Thoracic aorta (tissue), 2 donors: ENCODE measurements around the gene MAST2. TPM values are rescaled to one million over a fixed set of nuclear protein-coding genes. Genes with fewer than 3 reads are reported as not detected.

ENCODE experiments used
- ATAC-seq: fragments of 150-250 bp; one replicate; pipeline ENCODE4 v1.8.0; 2017; ENCODE audit warnings: low read depth; ENCODE audit not compliant: insufficient number of reproducible peaks, low FRiP score
- DNase-seq: peaks from one replicate; pipeline ENCODE4 v3.0.0-alpha.2; 2020; ENCODE audit warnings: low spot score
- H3K27ac ChIP-seq, 2 donors: fragments of 200-600 bp; sonication (generic); 1 replicate in 1 of 2; 2 replicates in 1 of 2; pipeline ENCODE4 v1.5.1; 2016; ENCODE audit warnings: mild to moderate bottlenecking in 2 of 2, moderate library complexity in 2 of 2
- H3K27me3 ChIP-seq: fragments of 200-600 bp; sonication (generic); replicated peaks from 2 replicates; pipeline ENCODE4 v1.6.0; 2016; ENCODE audit warnings: mild to moderate bottlenecking; ENCODE audit not compliant: insufficient read depth
- H3K36me3 ChIP-seq: fragments of 200-600 bp; sonication (generic); one replicate; pipeline ENCODE4 v1.5.1; 2016
- H3K4me1 ChIP-seq, 2 donors: fragments of 200-600 bp; sonication (generic); 1 replicate in 1 of 2; 2 replicates in 1 of 2; pipeline versions ENCODE4 v1.5.1 to v1.6.0; 2016; ENCODE audit warnings: low read depth in 2 of 2, mild to moderate bottlenecking in 1 of 2; ENCODE audit not compliant: control insufficient read depth in 1 of 2
- H3K4me3 ChIP-seq: fragments of 200-600 bp; sonication (generic); 2 replicates; pipeline ENCODE4 v1.5.1; 2016; ENCODE audit warnings: mild to moderate bottlenecking
- H3K9me3 ChIP-seq: fragments of 200-600 bp; sonication (generic); 2 replicates; pipeline ENCODE4 v1.5.1; 2016
- CTCF ChIP-seq: fragments of 200-600 bp; sonication (generic); IDR thresholded peaks from one replicate; pipeline ENCODE4 v1.5.1; 2019; ENCODE audit warnings: antibody characterized with exemption
- total RNA-seq, 2 donors: library from RNA; depleted of rRNA; stranded (reverse); fragments of >200 nt; gene quantifications; one replicate each; pipeline versions ENCODE4 v1.1.0 to v1.2.3, GENCODE V29; 2016

The MAST2 gene
- total RNA-seq, 2 donors from 2014 or later = 33.6 to 61.2 TPM

GRCh38 chr1:45822644-45823043 is 19.2 kb downstream of the MAST2 start:
- Histone ChIP-seq H3K9me3 (peaks cover 4% of the 10 kb centered on the region), H3K4me3 (no peak overlapping the region), H3K36me3 (peaks cover 6% of the 10 kb centered on the region), H3K27ac (no peak overlapping the region), H3K4me1 (no peaks in the 10 kb centered on the region), H3K27me3 (no peaks in the 10 kb centered on the region)
- no peak for TF ChIP-seq CTCF
- DNase-seq (no peak), ATAC-seq (no peak)

GRCh38 chr1:45824607-45825006 is 21.2 kb downstream of the MAST2 start:
- Histone ChIP-seq H3K9me3 (no peaks in the 10 kb centered on the region), H3K27ac (no peak overlapping the region), H3K27me3 (no peaks in the 10 kb centered on the region), H3K4me3 (no peak overlapping the region), H3K4me1 (no peaks in the 10 kb centered on the region), H3K36me3 (peaks cover 6% of the 10 kb centered on the region)
- ATAC-seq = no peak
- no peak for DNase-seq
- no peak for TF ChIP-seq CTCF

- no peaks in the 10 kb centered on the region for H3K4me1 ChIP-seq
- no peak overlapping the region for H3K4me3 ChIP-seq
- ATAC-seq (no peak), DNase-seq (no peak)
- H3K27ac ChIP-seq = no peak overlapping the region
- no peaks in the 10 kb centered on the region for H3K9me3 ChIP-seq
- peaks cover 6% of the 10 kb centered on the region for H3K36me3 ChIP-seq
- TF ChIP-seq CTCF = no peak
- no peaks in the 10 kb centered on the region for H3K27me3 ChIP-seq
Observed at GRCh38 chr1:45827256-45827655, 23.8 kb downstream of the MAST2 start.

DNA sequence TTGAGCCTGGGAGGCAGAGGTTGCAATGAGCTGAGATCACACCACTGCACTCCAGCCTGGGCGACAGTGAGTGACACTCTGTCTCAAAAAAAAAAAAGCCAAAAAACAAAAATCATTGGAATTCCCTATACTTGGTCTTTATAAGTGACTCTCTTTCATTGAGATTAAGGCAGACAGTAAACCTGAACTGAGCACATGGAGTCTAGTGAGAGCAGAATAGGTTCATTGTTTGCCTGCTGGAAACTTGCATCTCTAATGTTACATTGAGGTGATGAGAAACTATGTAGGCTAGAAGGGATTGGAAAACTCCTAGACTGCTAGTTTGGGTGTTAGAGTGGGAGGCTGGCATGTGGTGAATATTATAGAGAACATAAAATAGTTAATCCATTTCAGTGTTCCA is 25.4 kb downstream of the MAST2 start:
- Histone ChIP-seq H3K4me3 (no peak overlapping the region), H3K27me3 (no peaks in the 10 kb centered on the region), H3K4me1 (no peaks in the 10 kb centered on the region), H3K9me3 (no peaks in the 10 kb centered on the region), H3K27ac (no peak overlapping the region), H3K36me3 (peaks cover 6% of the 10 kb centered on the region)
- no peak for ATAC-seq
- no peak for DNase-seq
- TF ChIP-seq CTCF = no peak

GRCh38 chr1:45833361-45833760 is 29.9 kb downstream of the MAST2 start:
- no peaks in the 10 kb centered on the region for H3K27me3 ChIP-seq
- DNase-seq (no peak), ATAC-seq (no peak)
- no peak for TF ChIP-seq CTCF
- no peak overlapping the region for H3K27ac ChIP-seq
- H3K4me3 ChIP-seq = no peak overlapping the region
- no peaks in the 10 kb centered on the region for H3K4me1 ChIP-seq
- no peaks in the 10 kb centered on the region for H3K36me3 ChIP-seq
- H3K9me3 ChIP-seq = no peaks in the 10 kb centered on the region
